NCI-H2171 treated with DMSO at 0.1 percent for 48 hours (cell line): ENCODE results near the gene BCL11A.
"Not testable (repeated sequence)": the region's sequence is repeated elsewhere in the genome, so short reads cannot be mapped to it uniquely, and the experiment has no call there.

Source experiments
- DNase-seq: peaks from one replicate; lab custom pipeline; 2025; lab: John Stamatoyannopoulos, UW

The BCL11A gene

GRCh38 chr2:60432035-60432601, 121.3 kb downstream of the BCL11A start:
- DNase-seq, result no peak

GRCh38 chr2:60429681-60430080, 123.8 kb downstream of the BCL11A start:
- no peak for DNase-seq

GRCh38 chr2:60426880-60427279, 126.6 kb downstream of the BCL11A start:
- no peak for DNase-seq

GRCh38 chr2:60426341-60426740, 127.1 kb downstream of the BCL11A start:
- DNase-seq, result no peak

GRCh38 chr2:60424233-60424632, 129.2 kb downstream of the BCL11A start:
- DNase-seq, result no peak

GRCh38 chr2:60423505-60423904, 129.9 kb downstream of the BCL11A start:
- no peak for DNase-seq

GRCh38 chr2:60422826-60423483, 130.5 kb downstream of the BCL11A start:
- no peak for DNase-seq

GRCh38 chr2:60417210-60417609, 136.2 kb downstream of the BCL11A start:
- DNase-seq, result not testable (repeated sequence)

- DNase-seq, result no peak
Observed at GRCh38 chr2:60416221-60417008, 137.0 kb downstream of the BCL11A start.

DNA sequence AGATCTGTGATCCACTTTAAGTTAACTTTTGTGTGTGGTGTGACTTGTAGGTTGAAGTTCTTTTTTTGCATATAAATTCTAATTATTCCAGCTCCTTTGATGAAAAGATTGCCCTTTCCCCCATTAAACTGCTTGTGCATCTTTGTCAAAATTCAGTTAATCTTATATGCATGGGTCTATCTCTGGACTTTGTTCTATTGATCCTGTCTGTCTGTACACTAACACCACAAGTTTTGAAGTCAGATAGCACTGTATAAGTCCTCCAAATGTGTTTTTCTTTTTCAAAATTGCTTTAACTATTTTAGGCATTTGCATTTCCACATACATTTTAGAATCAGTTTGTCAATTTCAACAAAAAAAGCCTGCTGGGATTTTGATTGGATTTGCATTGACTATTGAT, 137.6 kb downstream of the BCL11A start:
- DNase-seq, result no peak

DNA sequence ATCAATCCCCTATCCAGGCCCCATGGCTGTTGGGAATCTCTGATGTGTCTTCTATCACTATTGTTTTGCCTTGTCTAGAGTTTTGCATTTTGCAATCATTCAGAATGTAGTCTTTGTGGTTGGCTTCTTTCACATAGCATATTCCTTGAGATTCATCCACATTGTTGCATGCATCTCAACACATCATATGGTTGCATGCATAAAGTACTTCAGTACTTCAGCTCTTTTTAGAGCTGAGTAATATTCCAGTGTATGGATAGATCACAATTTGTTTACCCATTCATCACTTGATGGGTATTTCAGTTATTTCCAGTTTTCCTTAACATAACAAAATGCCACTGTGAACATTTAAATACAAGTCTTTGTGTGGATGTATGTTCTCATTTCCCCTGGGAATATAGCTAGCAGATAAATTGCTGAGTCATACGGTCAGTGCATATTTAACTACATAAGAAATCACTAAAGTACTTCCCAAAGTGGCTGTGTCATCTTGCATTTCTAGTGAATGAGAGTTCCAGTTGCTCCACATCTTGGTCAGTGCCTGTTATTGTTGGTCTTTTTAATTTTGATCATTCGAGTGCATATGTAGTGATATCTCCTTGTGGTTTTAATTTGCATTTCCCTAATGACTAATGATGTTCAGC, 138.8 kb downstream of the BCL11A start:
- no peak for DNase-seq

GRCh38 chr2:60413814-60414168, 139.7 kb downstream of the BCL11A start:
- no peak for DNase-seq

DNA sequence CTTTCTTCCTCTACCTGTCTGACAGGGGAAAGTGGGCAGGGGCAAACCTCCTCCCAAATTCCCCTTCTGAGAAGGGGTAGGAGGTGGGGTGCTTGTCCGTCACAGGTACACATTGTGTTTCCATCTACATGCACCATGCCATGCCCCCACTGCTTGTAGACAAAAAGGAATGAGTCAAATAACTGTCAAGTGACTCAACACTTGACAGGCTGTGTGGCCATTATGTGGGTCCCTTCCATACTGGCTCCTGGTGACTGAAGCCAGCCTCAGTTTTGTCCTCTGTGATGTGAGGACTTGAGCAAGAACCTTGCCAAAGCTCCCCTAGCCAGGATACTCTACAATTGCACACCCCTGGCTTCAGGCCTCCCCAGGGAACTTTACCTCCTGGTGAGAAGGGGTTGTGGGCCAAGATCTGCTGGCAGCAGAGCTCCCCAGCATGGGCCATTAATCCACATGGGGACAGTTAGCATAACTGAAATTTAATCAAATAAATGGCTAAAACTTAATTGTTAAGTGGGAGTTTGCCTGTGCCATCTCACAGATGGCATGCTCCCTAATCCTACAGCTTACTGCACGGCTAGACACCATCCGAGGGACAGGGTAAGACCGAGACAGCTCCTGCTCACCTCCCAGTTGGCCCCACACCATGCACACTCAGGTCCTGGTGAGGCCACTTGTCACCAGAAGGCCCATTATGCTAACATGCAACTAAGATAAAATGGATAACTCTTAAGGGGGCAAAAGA, 140.2 kb downstream of the BCL11A start:
- DNase-seq, result no peak

- no peak for DNase-seq
Observed at GRCh38 chr2:60412620-60413019, 140.8 kb downstream of the BCL11A start.

- no peak for DNase-seq
Observed at GRCh38 chr2:60412027-60412426, 141.4 kb downstream of the BCL11A start.

DNA sequence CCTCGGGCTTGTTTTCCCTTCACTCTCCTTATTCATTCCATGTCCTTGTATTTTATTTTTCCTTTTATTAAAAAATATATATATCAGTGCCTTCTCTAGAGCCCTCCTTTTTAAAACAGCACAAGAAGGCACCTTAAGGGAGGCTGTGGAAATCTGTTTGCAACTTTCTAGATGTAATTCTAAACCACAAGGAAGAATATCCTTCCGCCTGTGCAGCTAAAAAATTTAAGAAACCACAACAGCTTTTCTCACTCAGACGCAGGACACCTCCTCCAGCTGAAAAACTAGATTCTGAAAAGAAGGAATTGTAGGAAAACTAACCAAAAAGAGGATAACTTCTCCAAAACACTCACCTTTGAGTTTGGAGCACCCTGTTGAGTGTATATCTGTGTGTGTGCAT, 142.2 kb downstream of the BCL11A start:
- DNase-seq, result no peak

GRCh38 chr2:60410456-60411146, 142.9 kb downstream of the BCL11A start:
- DNase-seq, result no peak

- DNase-seq, result no peak
Observed at GRCh38 chr2:60409531-60409871, 144.0 kb downstream of the BCL11A start.

DNA sequence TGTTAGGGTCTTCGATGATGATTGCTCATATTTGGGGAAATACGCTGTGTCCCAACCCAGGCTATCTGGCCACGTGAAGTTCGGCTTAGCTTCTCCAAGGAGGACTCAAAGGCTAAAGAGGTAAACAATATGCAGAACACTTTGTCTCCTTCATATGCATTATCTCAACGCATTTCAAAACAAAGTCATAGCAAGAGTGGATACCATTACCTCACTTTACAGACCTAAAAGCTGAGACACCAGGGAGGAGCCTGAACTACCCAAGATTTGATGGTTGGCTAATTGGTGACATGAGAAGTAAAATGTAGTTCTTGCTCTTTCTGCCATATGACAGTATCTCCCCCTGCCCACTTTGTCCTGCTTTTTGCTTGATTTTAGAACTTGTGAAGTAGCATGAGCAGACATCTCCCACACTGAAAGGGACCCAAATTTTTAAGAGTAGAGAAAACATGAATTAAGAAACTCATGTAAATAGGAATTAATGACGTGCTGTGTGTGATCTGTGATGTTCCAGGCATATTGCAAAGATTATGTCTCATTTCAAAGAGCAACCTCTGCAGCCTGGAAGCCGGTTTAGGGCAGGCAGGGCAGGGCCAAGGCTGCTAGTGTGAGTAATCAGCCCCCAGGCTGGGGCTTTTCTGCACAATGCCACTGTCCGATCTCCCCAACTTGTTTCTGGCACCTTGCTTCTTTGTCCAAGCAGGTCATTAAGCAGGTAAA, 144.5 kb downstream of the BCL11A start:
- DNase-seq, result no peak

GRCh38 chr2:60408207-60408606, 145.2 kb downstream of the BCL11A start:
- no peak for DNase-seq

DNA sequence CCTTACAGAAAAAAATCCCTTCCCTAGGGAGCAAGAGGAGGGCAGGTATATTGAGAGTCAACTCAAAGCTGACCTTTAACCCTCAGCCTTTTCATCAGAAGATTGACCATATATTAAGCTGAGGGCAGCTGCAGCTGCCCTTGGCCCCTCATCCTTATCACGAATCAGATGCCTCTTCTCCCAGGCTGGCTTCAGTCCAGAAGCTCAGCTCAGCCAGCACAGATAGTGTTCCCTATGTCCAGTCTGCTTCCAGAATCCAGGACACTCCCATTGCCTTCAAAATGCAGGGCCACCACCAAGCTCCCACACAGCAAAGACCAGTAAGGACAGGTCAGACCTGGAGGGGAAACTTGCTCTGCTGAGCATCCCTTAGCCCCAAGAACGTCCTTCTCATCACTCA, 146.1 kb downstream of the BCL11A start:
- DNase-seq, result no peak
